Activated CD8-positive, alpha-beta memory T cell treated with anti-CD3 and anti-CD28 coated beads for 36 hours (primary cell): ENCODE measurements around the gene CLEC3B. TPM values are rescaled to one million over a fixed set of nuclear protein-coding genes. Genes with fewer than 3 reads are reported as not detected.

ENCODE experiments used
- CTCF ChIA-PET: fragments of 350-600 bp; sonication (Branson Sonifier 250); formaldehyde crosslinking; loops from one replicate; lab custom pipeline; 2021; ENCODE audit warnings: antibody characterized with exemption; lab: Charles Lee
- POLR2A ChIA-PET: fragments of 350-600 bp; sonication (Branson Sonifier 250); formaldehyde crosslinking; loops from one replicate; lab custom pipeline; 2021; ENCODE audit warnings: antibody characterized with exemption; lab: Charles Lee
- total RNA-seq, 2 experiments: library from RNA; stranded (reverse); gene quantifications; one replicate each; pipeline ENCODE4 v1.2.3, GENCODE V29; 2021

Gene CLEC3B
- total RNA-seq, 2 experiments from 2014 or later = 0.27 TPM; not detected in 1

DNA sequence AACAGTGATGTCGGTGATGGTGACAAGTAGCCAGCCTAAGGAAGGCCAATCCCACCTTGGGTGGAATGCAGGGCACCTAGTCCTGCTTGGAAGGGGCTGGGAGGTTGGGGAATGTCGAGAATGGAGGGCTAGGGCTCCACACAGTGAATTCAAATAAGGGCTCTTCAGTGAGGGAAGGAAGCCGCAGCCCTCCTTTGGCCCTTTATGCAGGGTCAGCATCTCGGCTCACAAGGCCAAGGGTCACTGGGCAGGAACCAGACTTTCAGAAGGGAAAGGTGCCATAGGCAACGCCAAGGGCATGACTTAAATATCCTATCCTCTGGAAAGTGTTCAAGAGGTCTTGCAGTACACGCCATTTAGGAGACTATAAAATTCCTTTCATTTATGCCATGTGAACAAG lies 56.9 kb downstream of the CLEC3B start:
- POLR2A ChIA-PET = no interaction called here
- CTCF ChIA-PET = no interaction called here

DNA sequence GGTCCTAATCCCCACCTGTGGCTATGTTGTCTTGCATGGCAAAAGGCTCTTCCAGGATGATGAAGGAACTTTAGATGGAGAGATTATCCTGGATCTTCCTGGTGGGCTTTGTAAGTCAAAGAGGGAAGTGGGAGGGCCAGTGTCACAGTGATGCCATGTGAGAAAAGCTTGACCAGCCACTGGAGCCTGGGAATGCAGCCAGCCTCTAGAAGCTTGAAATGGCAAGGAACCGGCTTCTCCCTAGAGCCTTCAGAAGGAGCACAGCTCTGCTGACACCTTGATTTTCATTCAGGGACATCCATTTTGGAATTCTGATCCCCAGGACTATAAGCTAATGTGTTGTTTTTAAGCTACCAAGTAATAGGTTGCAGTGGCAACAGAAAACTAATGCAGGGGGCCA lies 58.3 kb downstream of the CLEC3B start:
- ChIA-PET POLR2A (no interaction called here), CTCF (no interaction called here)

DNA sequence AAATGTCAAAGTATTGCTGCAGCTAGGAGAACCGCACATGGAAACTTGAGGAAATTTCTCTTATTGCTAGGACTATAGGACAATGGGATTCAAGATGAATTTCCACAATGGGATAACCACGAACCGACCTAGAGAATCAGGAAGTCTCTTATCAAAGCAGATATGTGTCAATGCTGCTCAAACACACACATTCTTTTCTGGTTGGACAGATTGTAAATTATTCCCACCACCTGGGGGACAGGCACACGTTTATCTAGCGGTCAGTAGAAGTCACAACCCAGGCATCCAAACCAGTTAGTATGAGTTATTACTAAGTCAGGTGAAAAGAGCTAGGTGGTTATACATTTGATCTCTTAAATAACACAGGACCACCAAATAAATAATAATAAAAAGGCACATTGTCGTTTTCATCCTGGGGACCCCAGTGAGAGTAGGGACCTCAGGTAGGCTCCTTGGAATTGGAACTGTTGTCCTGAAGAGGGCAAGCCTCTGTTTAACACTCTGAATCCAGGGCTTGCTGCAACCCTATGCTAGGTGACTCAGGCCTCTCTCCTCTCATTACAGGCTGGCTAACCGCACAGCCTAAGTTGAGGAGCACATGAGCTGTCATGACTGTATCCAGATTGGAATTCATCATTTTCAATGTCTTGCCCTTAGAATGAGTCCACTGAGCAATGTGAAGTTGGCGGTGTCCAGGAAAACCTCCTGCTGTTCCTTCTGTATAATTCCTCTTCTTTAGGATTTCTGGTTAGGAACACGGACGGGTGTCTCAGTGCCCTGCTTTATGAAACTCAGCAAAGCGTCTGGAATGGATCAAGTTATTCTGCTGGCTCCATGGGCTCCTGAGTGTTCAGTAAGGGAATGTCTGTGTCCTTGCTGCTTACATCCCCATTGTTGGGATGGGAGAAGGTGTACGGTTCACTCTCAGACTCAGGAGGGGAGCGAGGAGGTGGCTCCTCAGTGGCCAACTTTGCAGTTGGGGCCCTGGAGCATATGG lies 59.0 kb downstream of the CLEC3B start:
- ChIA-PET CTCF (no interaction called here), POLR2A (no interaction called here)

Other genes starting within 250 kb of the CLEC3B start
- gene TMEM42, start 164.4 kb upstream of the CLEC3B start, total RNA-seq = 1 to 10 TPM; 9.4 TPM
- gene TGM4, start 151.7 kb upstream of the CLEC3B start, total RNA-seq = not detected
- gene ZDHHC3, start 50.1 kb upstream of the CLEC3B start, total RNA-seq = 10 to 100 TPM; 42.8 to 46.7 TPM
- 10 to 100 TPM; 90.0 to 98.0 TPM for gene EXOSC7, start 50.1 kb upstream of the CLEC3B start, total RNA-seq
- gene CDCP1, start 120.1 kb downstream of the CLEC3B start, total RNA-seq = 1 to 10 TPM; 1.7 to 2.1 TPM
- gene TMEM158, start 200.0 kb downstream of the CLEC3B start, total RNA-seq = not detected